ENCODE data around the gene DPM3. TPM values are rescaled to one million over a fixed set of nuclear protein-coding genes. Genes with fewer than 3 reads are reported as not detected.

DPM3 gene
- total and polyA plus RNA-seq, 8 donors, result 19.6 to 91.0 (median 29.1) TPM

DNA sequence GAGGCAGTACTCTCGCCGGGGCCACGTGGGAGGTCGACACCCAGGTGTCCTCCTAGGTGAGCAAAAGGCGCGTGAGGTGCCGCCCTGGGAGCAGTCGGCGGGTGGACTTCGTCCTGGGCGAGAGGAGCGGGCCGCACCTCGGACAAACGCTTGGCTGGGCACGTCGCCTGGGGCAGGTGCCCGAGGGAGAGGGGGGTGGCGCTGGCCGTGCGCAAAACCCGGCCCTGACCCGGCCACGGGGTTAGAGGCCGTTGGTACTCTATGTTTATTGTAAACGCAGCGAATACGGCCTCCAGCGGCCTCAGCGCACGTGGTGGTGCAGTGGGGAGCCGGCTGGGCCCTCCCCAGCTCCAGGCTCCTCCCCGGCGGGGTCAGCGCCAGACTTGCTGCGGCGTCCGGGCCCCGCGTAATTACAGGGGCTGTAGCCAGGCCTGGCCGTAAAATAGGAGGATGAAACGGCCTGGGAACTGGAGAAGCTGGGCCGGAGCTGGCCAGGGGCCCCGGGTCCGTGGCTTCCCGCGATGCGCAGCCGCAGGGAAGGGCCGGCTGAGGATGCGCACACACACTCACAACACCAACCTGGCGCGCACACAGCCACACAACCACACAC is 14.3 kb downstream of the DPM3 start:
- Histone ChIP-seq H3K4me1 (peaks cover 33 to 61% of the 10 kb centered on the region in 2 donors), H3K36me3 (peaks cover 0 to under 1% of the 10 kb centered on the region in 2 donors), H3K27me3 (peaks cover 0 to 57% of the 10 kb centered on the region in 2 donors), H3K4me3 (peak overlapping the region in 1 of 2 donors; percentile 66), H3K27ac (peak overlapping the region; percentile 84 to 86), H3K9me3 (no peaks in the 10 kb centered on the region)
- peak in 3 of 4 donors; percentile 57 to 86 (median 69) for DNase-seq
- TF ChIP-seq, protein P1, sequence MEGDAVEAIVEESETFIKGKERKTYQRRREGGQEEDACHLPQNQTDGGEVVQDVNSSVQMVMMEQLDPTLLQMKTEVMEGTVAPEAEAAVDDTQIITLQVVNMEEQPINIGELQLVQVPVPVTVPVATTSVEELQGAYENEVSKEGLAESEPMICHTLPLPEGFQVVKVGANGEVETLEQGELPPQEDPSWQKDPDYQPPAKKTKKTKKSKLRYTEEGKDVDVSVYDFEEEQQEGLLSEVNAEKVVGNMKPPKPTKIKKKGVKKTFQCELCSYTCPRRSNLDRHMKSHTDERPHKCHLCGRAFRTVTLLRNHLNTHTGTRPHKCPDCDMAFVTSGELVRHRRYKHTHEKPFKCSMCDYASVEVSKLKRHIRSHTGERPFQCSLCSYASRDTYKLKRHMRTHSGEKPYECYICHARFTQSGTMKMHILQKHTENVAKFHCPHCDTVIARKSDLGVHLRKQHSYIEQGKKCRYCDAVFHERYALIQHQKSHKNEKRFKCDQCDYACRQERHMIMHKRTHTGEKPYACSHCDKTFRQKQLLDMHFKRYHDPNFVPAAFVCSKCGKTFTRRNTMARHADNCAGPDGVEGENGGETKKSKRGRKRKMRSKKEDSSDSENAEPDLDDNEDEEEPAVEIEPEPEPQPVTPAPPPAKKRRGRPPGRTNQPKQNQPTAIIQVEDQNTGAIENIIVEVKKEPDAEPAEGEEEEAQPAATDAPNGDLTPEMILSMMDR (IDR thresholded peaks at IDR 0.05), result no peak
- intact Hi-C loops (cut with DNase I), result no loop called here
- ATAC-seq, result peak; percentile 41

DNA sequence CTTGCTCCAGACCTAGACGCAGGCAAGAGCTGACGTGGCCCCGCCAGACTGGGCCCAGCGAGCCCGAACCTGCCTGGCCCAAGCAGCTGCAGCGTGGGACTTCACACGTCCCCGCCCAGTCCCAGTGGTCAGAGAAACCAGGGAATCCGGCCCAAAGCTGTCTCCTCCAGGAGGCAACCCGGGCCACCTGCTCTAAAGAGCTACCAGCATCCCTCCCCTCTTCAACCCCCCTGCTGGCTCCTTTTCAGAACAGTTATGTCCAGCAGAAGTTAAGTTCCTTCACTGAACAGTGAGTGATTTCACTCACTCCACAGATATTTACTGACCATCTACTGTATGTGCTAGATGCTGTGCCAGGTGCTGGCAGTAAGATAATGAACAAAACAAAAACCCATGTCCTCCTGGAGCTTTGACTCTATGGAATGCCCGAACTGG is 14.8 kb downstream of the DPM3 start:
- H3K9me3 ChIP-seq, result no peaks in the 10 kb centered on the region
- H3K36me3 ChIP-seq, result no peaks in the 10 kb centered on the region
- H3K27me3 ChIP-seq, result peaks cover 0 to 57% of the 10 kb centered on the region in 2 donors
- peaks cover 33 to 60% of the 10 kb centered on the region in 2 donors for H3K4me1 ChIP-seq
- H3K27ac ChIP-seq, result peak overlapping the region; percentile 84 to 86
- TF ChIP-seq, protein P1 (IDR thresholded peaks at IDR 0.05), result no peak
- intact Hi-C loops (cut with DNase I), result no loop called here
- no peak for DNase-seq
- no peak overlapping the region for H3K4me3 ChIP-seq
- no peak for ATAC-seq

GRCh38 chr1:155124503-155125463 is 15.5 kb downstream of the DPM3 start:
- intact Hi-C loops (cut with DNase I), result no loop called here
- DNase-seq, result no peak

DNA sequence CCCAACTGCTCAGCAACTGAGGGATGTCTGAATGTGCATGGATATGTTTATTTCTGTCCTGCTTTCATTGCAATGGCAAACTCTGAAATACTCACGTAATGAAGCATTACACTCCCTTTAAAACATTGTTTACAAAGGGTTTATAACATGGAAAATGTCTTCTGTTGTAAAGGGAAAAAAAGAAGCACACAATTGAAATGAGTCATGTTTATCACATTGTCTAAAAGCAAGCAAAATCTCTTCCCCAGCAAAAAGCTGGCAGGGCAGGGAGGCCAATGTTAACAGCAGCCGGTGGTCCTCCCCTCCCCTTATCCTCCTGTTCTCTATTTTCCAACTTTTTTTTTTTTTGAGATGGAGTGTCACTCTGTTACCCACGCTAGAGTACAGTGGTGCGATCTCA is 16.5 kb downstream of the DPM3 start:
- Histone ChIP-seq H3K4me1 (peaks cover 33 to 56% of the 10 kb centered on the region in 2 donors), H3K27me3 (peaks cover 0 to 43% of the 10 kb centered on the region in 2 donors), H3K27ac (peak overlapping the region in 1 of 2 donors; percentile 84), H3K4me3 (no peak overlapping the region), H3K36me3 (no peaks in the 10 kb centered on the region), H3K9me3 (no peaks in the 10 kb centered on the region)
- DNase-seq, result no peak
- intact Hi-C loops (cut with DNase I), result no loop called here
- ATAC-seq, result no peak
- TF ChIP-seq, protein P1 (IDR thresholded peaks at IDR 0.05), result no peak

More at GRCh38 chr1:155124503-155125463, 15.5 kb downstream of the DPM3 start:
- ATAC-seq, result no peak
- no peaks in the 10 kb centered on the region for H3K9me3 ChIP-seq
- TF ChIP-seq, protein P1 (IDR thresholded peaks at IDR 0.05), result no peak
- no peak overlapping the region for H3K4me3 ChIP-seq
- peaks cover 33 to 60% of the 10 kb centered on the region in 2 donors for H3K4me1 ChIP-seq
- H3K27ac ChIP-seq, result peak overlapping the region; percentile 84 to 86
- H3K27me3 ChIP-seq, result peaks cover 0 to 53% of the 10 kb centered on the region in 2 donors
- no peaks in the 10 kb centered on the region for H3K36me3 ChIP-seq

GRCh38 chr1:155122308-155122707 is 18.0 kb downstream of the DPM3 start:
- ATAC-seq, result no peak
- no peak overlapping the region for H3K27ac ChIP-seq
- no peak overlapping the region for H3K4me3 ChIP-seq
- no peak for DNase-seq
- intact Hi-C loops (cut with DNase I), result no loop called here
- H3K9me3 ChIP-seq, result no peaks in the 10 kb centered on the region
- H3K4me1 ChIP-seq, result peaks cover 25 to 41% of the 10 kb centered on the region in 2 donors
- TF ChIP-seq, protein P1 (IDR thresholded peaks at IDR 0.05), result no peak
- H3K36me3 ChIP-seq, result no peaks in the 10 kb centered on the region
- peaks cover 0 to 28% of the 10 kb centered on the region in 2 donors for H3K27me3 ChIP-seq

Measured in left lung (tissue), 10 donors.